ENCODE results near the gene ZBTB43. TPM values are rescaled to one million over a fixed set of nuclear protein-coding genes. Genes with fewer than 3 reads are reported as not detected.
"Not testable (repeated sequence)": the region's sequence is repeated elsewhere in the genome, so short reads cannot be mapped to it uniquely, and the experiment has no call there.

The ZBTB43 gene
- total RNA-seq, 1 experiment from 2014 or later = 13.8 TPM

GRCh38 chr9:126784401-126784800 is 20.4 kb upstream of the ZBTB43 start:
- H3K36me3 ChIP-seq (ENCODE audit: insufficient read depth, low read length, poor library complexity, severe bottlenecking) = no peaks in the 10 kb centered on the region
- no peaks in the 10 kb centered on the region for H3K9me3 ChIP-seq (ENCODE audit: low read depth, low read length, poor library complexity, severe bottlenecking)
- no peak overlapping the region for H3K4me3 ChIP-seq (ENCODE audit: low read depth, low read length, poor library complexity, severe bottlenecking)
- CTCF ChIA-PET = interaction anchor here (0.9 kb wide), 1 partner anchor 79 kb away, joined by 3 read pairs; no protein-coding TSS in a partner anchor
- TF ChIP-seq CTCF (conservative IDR thresholded peaks at IDR 0.05; ENCODE audit: low read depth, low read length) = no peak
- no peak for TF ChIP-seq EZH2 (IDR thresholded peaks at IDR 0.05; ENCODE audit: borderline replicate concordance, low read depth, low read length, poor library complexity, severe bottlenecking)
- H3K27ac ChIP-seq (ENCODE audit: low read depth, low read length, poor library complexity, severe bottlenecking) = no peak overlapping the region
- DNase-seq (ENCODE audit: low spot score) = no peak
- peaks cover 4% of the 10 kb centered on the region for H3K27me3 ChIP-seq (replicated peaks; ENCODE audit: insufficient read depth, low read depth, low read length, poor library complexity)
- POLR2A ChIA-PET (ENCODE audit: low non-redundant PET) = no interaction called here
- H3K4me1 ChIP-seq (ENCODE audit: insufficient read depth, low read length, poor library complexity, severe bottlenecking) = peaks cover 6% of the 10 kb centered on the region
- intact Hi-C loops (cut with micrococcal nuclease; ENCODE audit: unreplicated experiment) = loop anchor here (5.0 kb wide), 1 partner anchor 227 kb away; no protein-coding TSS in a partner anchor
- no TSS peak for BruUV-seq (replicated peaks)

DNA sequence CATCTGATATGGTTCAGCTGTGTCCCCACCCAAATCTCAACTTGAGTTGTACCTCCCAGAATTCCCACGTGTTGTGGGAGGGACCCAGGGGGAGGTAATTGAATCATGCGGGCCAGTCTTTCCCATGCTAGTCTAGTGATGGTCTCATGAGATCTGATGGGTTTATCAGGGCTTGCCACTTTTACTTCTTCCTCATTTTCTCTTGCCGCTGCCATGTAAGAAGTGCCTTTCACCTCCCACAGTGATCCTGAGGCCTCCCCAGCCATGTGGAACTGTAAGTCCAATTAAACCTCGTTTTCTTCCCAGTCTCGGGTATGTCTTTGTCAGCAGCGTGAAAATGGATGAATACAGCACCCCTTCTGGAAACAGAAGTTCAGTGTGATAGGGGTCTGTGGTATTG is 20.0 kb upstream of the ZBTB43 start:
- CTCF ChIA-PET = interaction anchor here (0.9 kb wide), 1 partner anchor 80 kb away, joined by 3 read pairs; no protein-coding TSS in a partner anchor
- H3K36me3 ChIP-seq (ENCODE audit: insufficient read depth, low read length, poor library complexity, severe bottlenecking); H3K27me3 ChIP-seq (replicated peaks; ENCODE audit: insufficient read depth, low read depth, low read length, poor library complexity); H3K27ac ChIP-seq (ENCODE audit: low read depth, low read length, poor library complexity, severe bottlenecking); POLR2A ChIA-PET (ENCODE audit: low non-redundant PET); BruUV-seq (replicated peaks); H3K4me1 ChIP-seq (ENCODE audit: insufficient read depth, low read length, poor library complexity, severe bottlenecking); DNase-seq (ENCODE audit: low spot score); H3K4me3 ChIP-seq (ENCODE audit: low read depth, low read length, poor library complexity, severe bottlenecking); H3K9me3 ChIP-seq (ENCODE audit: low read depth, low read length, poor library complexity, severe bottlenecking): not testable (repeated sequence)
- intact Hi-C loops (cut with micrococcal nuclease; ENCODE audit: unreplicated experiment) = loop anchor here (5.0 kb wide), 1 partner anchor 228 kb away; no protein-coding TSS in a partner anchor

DNA sequence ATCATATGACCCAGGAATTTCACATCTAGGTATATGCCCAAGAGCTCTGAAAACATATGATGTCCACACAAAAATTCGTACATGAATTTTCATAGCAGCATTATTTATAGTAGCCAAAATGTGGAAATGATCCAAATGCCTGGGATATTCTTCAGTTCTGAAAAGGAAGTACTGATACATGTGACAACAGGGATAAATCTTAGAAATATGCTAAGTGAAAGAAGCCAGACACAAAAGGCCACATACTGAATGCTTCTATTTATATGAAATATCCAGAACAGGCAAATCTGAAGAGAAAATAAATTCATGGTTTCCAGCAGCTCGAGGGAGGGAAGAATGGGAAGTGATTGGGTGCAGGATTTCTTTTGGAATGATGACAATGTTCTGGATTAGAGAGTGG is 16.8 kb upstream of the ZBTB43 start:
- intact Hi-C loops (cut with micrococcal nuclease; ENCODE audit: unreplicated experiment) = no loop called here
- Histone ChIP-seq H3K36me3 (ENCODE audit: insufficient read depth, low read length, poor library complexity, severe bottlenecking) (no peaks in the 10 kb centered on the region), H3K4me3 (ENCODE audit: low read depth, low read length, poor library complexity, severe bottlenecking) (no peak overlapping the region), H3K9me3 (ENCODE audit: low read depth, low read length, poor library complexity, severe bottlenecking) (no peaks in the 10 kb centered on the region), H3K27ac (ENCODE audit: low read depth, low read length, poor library complexity, severe bottlenecking) (no peak overlapping the region), H3K4me1 (ENCODE audit: insufficient read depth, low read length, poor library complexity, severe bottlenecking) (peaks cover 8% of the 10 kb centered on the region), H3K27me3 (replicated peaks; ENCODE audit: insufficient read depth, low read depth, low read length, poor library complexity) (peaks cover 4% of the 10 kb centered on the region)
- DNase-seq (ENCODE audit: low spot score) = no peak
- ChIA-PET CTCF (no interaction called here), POLR2A (ENCODE audit: low non-redundant PET) (no interaction called here)
- BruUV-seq (replicated peaks) = no TSS peak
- TF ChIP-seq EZH2 (IDR thresholded peaks at IDR 0.05; ENCODE audit: borderline replicate concordance, low read depth, low read length, poor library complexity, severe bottlenecking) (no peak), CTCF (conservative IDR thresholded peaks at IDR 0.05; ENCODE audit: low read depth, low read length) (no peak)

GRCh38 chr9:126788634-126789349 is 16.0 kb upstream of the ZBTB43 start:
- H3K27ac ChIP-seq (ENCODE audit: low read depth, low read length, poor library complexity, severe bottlenecking) = no peak overlapping the region

More at GRCh38 chr9:126788634-126789349, 16.0 kb upstream of the ZBTB43 start:
- no peak for TF ChIP-seq EZH2 (IDR thresholded peaks at IDR 0.05; ENCODE audit: borderline replicate concordance, low read depth, low read length, poor library complexity, severe bottlenecking)
- TF ChIP-seq CTCF (conservative IDR thresholded peaks at IDR 0.05; ENCODE audit: low read depth, low read length) = no peak
- ChIA-PET POLR2A (ENCODE audit: low non-redundant PET) (no interaction called here), CTCF (interaction anchor here (0.6 to 1.5 kb wide), 2 partner anchors 84 to 198 kb away, joined by 5 read pairs; no protein-coding TSS in a partner anchor)
- DNase-seq (ENCODE audit: low spot score) = no peak
- Histone ChIP-seq H3K27me3 (replicated peaks; ENCODE audit: insufficient read depth, low read depth, low read length, poor library complexity) (peaks cover 4% of the 10 kb centered on the region), H3K9me3 (ENCODE audit: low read depth, low read length, poor library complexity, severe bottlenecking) (no peaks in the 10 kb centered on the region), H3K36me3 (ENCODE audit: insufficient read depth, low read length, poor library complexity, severe bottlenecking) (no peaks in the 10 kb centered on the region), H3K4me1 (ENCODE audit: insufficient read depth, low read length, poor library complexity, severe bottlenecking) (peaks cover 8% of the 10 kb centered on the region), H3K4me3 (ENCODE audit: low read depth, low read length, poor library complexity, severe bottlenecking) (no peak overlapping the region)
- intact Hi-C loops (cut with micrococcal nuclease; ENCODE audit: unreplicated experiment) = no loop called here
- no TSS peak for BruUV-seq (replicated peaks)

Data from A673 (cell line).